WTC11 (cell line): Measurements from ENCODE around the gene RBM47. TPM values are rescaled to one million over a fixed set of nuclear protein-coding genes. Genes with fewer than 3 reads are reported as not detected.

Experiments
- ATAC-seq: fragments of 200-7000 bp; cut with Tn5 transposase; 2 replicates; pipeline ENCODE4 v1.10.0; 2021; ENCODE audit warnings: mild to moderate bottlenecking, moderate library complexity
- CTCF ChIA-PET: fragments of 300-600 bp; sonication (Branson Sonifier 250); formaldehyde crosslinking; loops from one replicate; lab custom pipeline; 2021; ENCODE audit warnings: antibody characterized with exemption; lab: Charles Lee
- POLR2A ChIA-PET: fragments of 350-600 bp; sonication (Branson Sonifier 250); formaldehyde crosslinking; loops from one replicate; lab custom pipeline; 2021; ENCODE audit warnings: antibody characterized with exemption; lab: Charles Lee
- DNase-seq: peaks from one replicate; pipeline ENCODE4 v3.0.0; 2021; ENCODE audit warnings: low spot score
- H3K27ac Mint-ChIP-seq: 2 replicates; pipeline ENCODE4 v1.8.0; 2021; ENCODE audit warnings: mixed read lengths
- H3K27me3 Mint-ChIP-seq: 2 replicates; pipeline ENCODE4 v1.8.0; 2021; ENCODE audit warnings: low read depth, mild to moderate bottlenecking, moderate library complexity, mixed read lengths
- H3K36me3 Mint-ChIP-seq: 2 replicates; pipeline ENCODE4 v1.8.0; 2021; ENCODE audit warnings: mixed read lengths
- H3K4me1 Mint-ChIP-seq: 2 replicates; pipeline ENCODE4 v1.8.0; 2022; ENCODE audit warnings: mixed read lengths
- H3K4me3 Mint-ChIP-seq: 2 replicates; pipeline ENCODE4 v1.8.0; 2021; ENCODE audit warnings: mild to moderate bottlenecking, moderate library complexity, mixed read lengths
- H3K9me3 Mint-ChIP-seq: 2 replicates; pipeline ENCODE4 v1.8.0; 2021; ENCODE audit warnings: mixed read lengths
- CREB1 ChIP-seq: sonication (generic); formaldehyde crosslinking; IDR thresholded peaks from 2 replicates; pipeline ENCODE4 v1.8.0; 2023; ENCODE audit warnings: mild to moderate bottlenecking, missing genetic modification reagents
- ERG ChIP-seq: fragments of 250-450 bp; sonication (Bioruptor Pico); IDR thresholded peaks from 2 replicates; pipeline ENCODE4 v1.8.0; 2021; ENCODE audit warnings: mild to moderate bottlenecking
- ESRRA ChIP-seq: sonication (generic); formaldehyde crosslinking; IDR thresholded peaks from 2 replicates; pipeline ENCODE4 v1.8.1; 2022; ENCODE audit warnings: mild to moderate bottlenecking, missing genetic modification reagents, borderline replicate concordance
- ETV6 ChIP-seq: sonication (generic); formaldehyde crosslinking; IDR thresholded peaks from 2 replicates; pipeline ENCODE4 v1.8.1; 2022; ENCODE audit warnings: mild to moderate bottlenecking, missing genetic modification reagents
- FOXJ3 ChIP-seq: sonication (generic); formaldehyde crosslinking; IDR thresholded peaks from 2 replicates; pipeline ENCODE4 v1.9.0; 2021; ENCODE audit warnings: missing genetic modification reagents, mild to moderate bottlenecking, borderline replicate concordance
- HMGA2 ChIP-seq: fragments of 250-450 bp; sonication (Bioruptor Pico); IDR thresholded peaks from 2 replicates; pipeline ENCODE4 v1.4.0; 2021; ENCODE audit warnings: mild to moderate bottlenecking, moderate library complexity
- IRF2 ChIP-seq: sonication (generic); formaldehyde crosslinking; IDR thresholded peaks from 2 replicates; pipeline ENCODE4 v1.8.0; 2022; ENCODE audit warnings: low read depth, missing genetic modification reagents, borderline replicate concordance
- JAZF1 ChIP-seq: fragments of 250-450 bp; sonication (Bioruptor Pico); IDR thresholded peaks from 2 replicates; pipeline ENCODE4 v1.9.0; 2021; ENCODE audit warnings: moderate library complexity, mild to moderate bottlenecking, inconsistent platforms
- MYBL2 ChIP-seq: sonication (generic); formaldehyde crosslinking; IDR thresholded peaks from 2 replicates; pipeline ENCODE4 v1.8.1; 2023; ENCODE audit warnings: mild to moderate bottlenecking, moderate library complexity, missing genetic modification reagents
- NFE2L1 ChIP-seq: sonication (generic); formaldehyde crosslinking; IDR thresholded peaks from 2 replicates; pipeline ENCODE4 v1.8.1; 2023; ENCODE audit warnings: missing genetic modification reagents
- NR1H2 ChIP-seq: sonication (generic); formaldehyde crosslinking; IDR thresholded peaks from 2 replicates; pipeline ENCODE4 v1.9.0; 2021; ENCODE audit warnings: mild to moderate bottlenecking, moderate library complexity, missing genetic modification reagents
- NR2C2 ChIP-seq: sonication (generic); formaldehyde crosslinking; IDR thresholded peaks from 2 replicates; pipeline ENCODE4 v1.8.0; 2022; ENCODE audit warnings: mild to moderate bottlenecking, missing genetic modification reagents
- OVOL2 ChIP-seq: fragments of 250-450 bp; sonication (Bioruptor Pico); IDR thresholded peaks from 2 replicates; pipeline ENCODE4 v1.9.0; 2021; ENCODE audit warnings: mild to moderate bottlenecking, borderline replicate concordance
- PRDM15 ChIP-seq: sonication (generic); formaldehyde crosslinking; IDR thresholded peaks from 2 replicates; pipeline ENCODE4 v1.8.0; 2022; ENCODE audit warnings: missing genetic modification reagents
- PRRX2 ChIP-seq: fragments of 250-450 bp; sonication (Bioruptor Pico); IDR thresholded peaks from 2 replicates; pipeline ENCODE4 v1.8.0; 2021; ENCODE audit warnings: mild to moderate bottlenecking
- SMAD3 ChIP-seq: sonication (generic); formaldehyde crosslinking; IDR thresholded peaks from 2 replicates; pipeline ENCODE4 v1.8.0; 2022; ENCODE audit warnings: missing genetic modification reagents, mild to moderate bottlenecking, borderline replicate concordance
- SP1 ChIP-seq: sonication (generic); formaldehyde crosslinking; conservative IDR thresholded peaks from 2 replicates; pipeline ENCODE4 v1.8.1; 2022; ENCODE audit warnings: missing genetic modification reagents
- STAT6 ChIP-seq: sonication (generic); formaldehyde crosslinking; conservative IDR thresholded peaks from 2 replicates; pipeline ENCODE4 v1.8.1; 2023; ENCODE audit warnings: mild to moderate bottlenecking, low read depth, missing genetic modification reagents, moderate library complexity
- ZMAT4 ChIP-seq: fragments of 250-450 bp; sonication (Bioruptor Pico); IDR thresholded peaks from 2 replicates; pipeline ENCODE4 v1.9.0; 2021; ENCODE audit warnings: mild to moderate bottlenecking
- ZNF281 ChIP-seq: sonication (generic); formaldehyde crosslinking; IDR thresholded peaks from 2 replicates; pipeline ENCODE4 v1.8.0; 2023; ENCODE audit warnings: mild to moderate bottlenecking, missing genetic modification reagents
- total RNA-seq: library from RNA; stranded (reverse); gene quantifications from 3 replicates; pipeline ENCODE4 v1.2.3, GENCODE V29; 2021
- TF ChIP-seq, protein P1 (sequence below): sonication (generic); formaldehyde crosslinking; IDR thresholded peaks from 2 replicates; pipeline ENCODE4 v1.8.0; 2022; ENCODE audit warnings: mild to moderate bottlenecking, missing genetic modification reagents

RBM47 gene
- total RNA-seq, 1 experiment from 2014 or later: 97.9 TPM

DNA sequence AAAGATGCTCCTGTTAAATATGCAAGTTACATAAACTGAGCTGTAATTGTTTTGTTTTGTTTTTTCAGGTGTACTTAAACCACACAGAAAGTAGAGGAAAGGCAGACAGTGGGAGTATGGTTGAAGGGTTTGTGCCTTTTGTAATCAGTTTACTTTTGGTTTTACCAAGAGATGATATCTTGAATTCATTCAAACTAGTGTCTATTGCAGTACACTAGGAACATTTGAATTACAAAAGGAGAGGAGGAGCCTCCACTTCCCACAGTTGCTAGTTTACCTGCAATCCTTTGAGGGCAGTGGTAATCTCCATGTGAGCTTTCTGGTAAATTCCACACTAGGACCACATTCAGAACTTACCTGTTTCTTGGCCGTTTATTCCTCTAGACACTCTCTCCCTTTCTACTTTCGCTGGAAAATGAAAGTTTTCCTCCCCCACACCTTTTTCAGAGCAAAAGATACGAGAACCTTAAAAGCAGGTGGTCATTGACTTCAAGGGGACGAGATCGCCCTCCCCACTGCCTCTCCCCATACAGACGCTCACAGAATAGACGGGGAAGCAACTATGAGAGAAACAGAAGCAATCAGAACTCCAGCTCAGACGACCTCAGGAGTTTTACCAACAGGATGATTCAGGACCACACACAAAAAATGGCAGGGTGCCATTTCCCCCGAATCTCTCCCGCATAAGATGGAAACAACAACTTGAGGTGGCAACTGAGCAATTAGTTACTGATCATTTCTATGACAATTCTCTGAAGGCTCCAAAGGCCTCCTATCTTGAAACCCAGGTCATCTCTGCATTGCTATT lies 3.3 kb downstream of the RBM47 start:
- CTCF ChIA-PET: interaction anchor here (0.6 kb wide), 1 partner anchor 15 kb away, joined by 3 read pairs; no protein-coding TSS in a partner anchor

DNA sequence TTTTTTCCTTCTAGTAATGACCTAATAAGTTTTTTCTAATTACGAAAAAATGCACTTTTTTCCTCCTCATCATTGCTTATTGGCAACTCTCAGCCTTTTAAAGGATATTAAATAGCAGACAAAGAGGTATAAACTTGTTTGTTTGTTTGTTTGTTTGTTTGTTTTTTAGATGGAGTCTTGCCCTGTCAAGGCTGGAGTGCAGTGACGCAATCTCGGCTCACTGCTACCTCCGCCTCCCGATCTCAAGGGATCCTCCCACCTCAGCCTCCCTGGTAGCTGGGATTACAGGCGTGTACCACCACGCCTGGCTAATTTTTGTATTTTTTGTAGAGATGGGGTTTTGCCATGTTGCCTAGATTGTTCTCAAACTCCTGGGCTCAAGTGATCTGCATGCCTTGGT lies 6.0 kb downstream of the RBM47 start:
- Mint-ChIP-seq H3K4me1 (peaks cover 81% of the 10 kb centered on the region), H3K27me3 (no peaks in the 10 kb centered on the region)
- ATAC-seq: no peak

More for the DNA sequence above, 3.3 kb downstream of the RBM47 start:
- Mint-ChIP-seq H3K27ac (peak overlapping the region; percentile 98), H3K27me3 (no peaks in the 10 kb centered on the region), H3K4me1 (peaks cover 71% of the 10 kb centered on the region), H3K4me3 (peak overlapping the region; percentile 87), H3K9me3 (no peaks in the 10 kb centered on the region), H3K36me3 (peaks cover 21% of the 10 kb centered on the region)
- no peak; the same call in 1 of the 2 replicates for ATAC-seq
- TF ChIP-seq, protein P1, sequence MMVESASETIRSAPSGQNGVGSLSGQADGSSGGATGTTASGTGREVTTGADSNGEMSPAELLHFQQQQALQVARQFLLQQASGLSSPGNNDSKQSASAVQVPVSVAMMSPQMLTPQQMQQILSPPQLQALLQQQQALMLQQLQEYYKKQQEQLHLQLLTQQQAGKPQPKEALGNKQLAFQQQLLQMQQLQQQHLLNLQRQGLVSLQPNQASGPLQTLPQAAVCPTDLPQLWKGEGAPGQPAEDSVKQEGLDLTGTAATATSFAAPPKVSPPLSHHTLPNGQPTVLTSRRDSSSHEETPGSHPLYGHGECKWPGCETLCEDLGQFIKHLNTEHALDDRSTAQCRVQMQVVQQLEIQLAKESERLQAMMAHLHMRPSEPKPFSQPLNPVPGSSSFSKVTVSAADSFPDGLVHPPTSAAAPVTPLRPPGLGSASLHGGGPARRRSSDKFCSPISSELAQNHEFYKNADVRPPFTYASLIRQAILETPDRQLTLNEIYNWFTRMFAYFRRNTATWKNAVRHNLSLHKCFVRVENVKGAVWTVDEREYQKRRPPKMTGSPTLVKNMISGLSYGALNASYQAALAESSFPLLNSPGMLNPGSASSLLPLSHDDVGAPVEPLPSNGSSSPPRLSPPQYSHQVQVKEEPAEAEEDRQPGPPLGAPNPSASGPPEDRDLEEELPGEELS (CRISPR knock-in tag): peak; percentile 20; the same call in 1 of the 2 replicates
- no peak for TF ChIP-seq OVOL2
- no peak for DNase-seq
- POLR2A ChIA-PET: no interaction called here

More for the DNA sequence above, 6.0 kb downstream of the RBM47 start:
- H3K9me3 Mint-ChIP-seq: no peaks in the 10 kb centered on the region
- ChIA-PET POLR2A (no interaction called here), CTCF (no interaction called here)
- no peak overlapping the region for H3K4me3 Mint-ChIP-seq
- peak overlapping the region; percentile 91 for H3K27ac Mint-ChIP-seq
- H3K36me3 Mint-ChIP-seq: peaks cover 28% of the 10 kb centered on the region
- no peak for DNase-seq
- TF ChIP-seq MYBL2 (CRISPR knock-in tag): no peak
- TF ChIP-seq ERG: no peak
- no peak for TF ChIP-seq SMAD3
- no peak for TF ChIP-seq JAZF1 (CRISPR knock-in tag)
- TF ChIP-seq FOXJ3: no peak
- TF ChIP-seq NR2C2: no peak
- TF ChIP-seq NFE2L1 (CRISPR knock-in tag): no peak
- no peak for TF ChIP-seq ZMAT4
- TF ChIP-seq PRDM15: no peak
- no peak for TF ChIP-seq ZNF281 (CRISPR knock-in tag)
- TF ChIP-seq IRF2 (CRISPR knock-in tag): no peak
- TF ChIP-seq PRRX2: no peak
- no peak for TF ChIP-seq SP1
- TF ChIP-seq NR1H2: no peak
- TF ChIP-seq CREB1 (CRISPR knock-in tag): no peak
- no peak for TF ChIP-seq HMGA2 (CRISPR knock-in tag)
- TF ChIP-seq STAT6 (CRISPR knock-in tag): no peak
- TF ChIP-seq ESRRA (CRISPR knock-in tag): no peak
- TF ChIP-seq ETV6: no peak
